HEK293T (cell line): ENCODE measurements around the gene LAMA3.

Experiments
- BHLHE40 ChIP-seq: fragments of 450-650 bp; IDR thresholded peaks from 2 replicates; pipeline ENCODE4 v1.6.1; 2016; ENCODE audit warnings: mild to moderate bottlenecking, moderate library complexity, borderline replicate concordance
- CTBP1 ChIP-seq: fragments of 450-650 bp; IDR thresholded peaks from 2 replicates; pipeline ENCODE4 v1.6.1; 2016; ENCODE audit warnings: borderline replicate concordance
- ELF4 ChIP-seq: fragments of 450-650 bp; IDR thresholded peaks from 2 replicates; pipeline ENCODE4 v1.6.1; 2017; ENCODE audit warnings: antibody characterized with exemption
- FOXA1 ChIP-seq: fragments of 450-650 bp; IDR thresholded peaks from 2 replicates; pipeline ENCODE4 v1.6.1; 2016; ENCODE audit warnings: mild to moderate bottlenecking
- FOXK2 ChIP-seq: fragments of 450-650 bp; IDR thresholded peaks from 2 replicates; pipeline ENCODE4 v1.6.1; 2016; ENCODE audit warnings: mild to moderate bottlenecking
- FOXM1 ChIP-seq: fragments of 450-650 bp; IDR thresholded peaks from 2 replicates; pipeline ENCODE4 v1.6.1; 2017; ENCODE audit warnings: mild to moderate bottlenecking, borderline replicate concordance
- HDGF ChIP-seq: fragments of 450-650 bp; IDR thresholded peaks from 2 replicates; pipeline ENCODE4 v1.6.1; 2017; ENCODE audit warnings: antibody characterized with exemption, borderline replicate concordance
- LEF1 ChIP-seq: fragments of 450-650 bp; IDR thresholded peaks from 2 replicates; pipeline ENCODE4 v1.6.1; 2017; ENCODE audit warnings: mild to moderate bottlenecking, borderline replicate concordance
- NFRKB ChIP-seq: fragments of 450-650 bp; IDR thresholded peaks from 2 replicates; pipeline ENCODE4 v1.6.1; 2016; ENCODE audit warnings: mild to moderate bottlenecking, moderate library complexity
- SP1 ChIP-seq: fragments of 450-650 bp; IDR thresholded peaks from 2 replicates; pipeline ENCODE4 v1.6.1; 2017
- SUZ12 ChIP-seq: fragments of 450-650 bp; IDR thresholded peaks from 2 replicates; pipeline ENCODE4 v1.6.1; 2016; ENCODE audit warnings: mild to moderate bottlenecking
- ZNF384 ChIP-seq: fragments of 450-650 bp; IDR thresholded peaks from 2 replicates; pipeline ENCODE4 v1.6.1; 2016
- TF ChIP-seq, protein P1 (sequence below): fragments of 450-650 bp; IDR thresholded peaks from 2 replicates; pipeline ENCODE4 v1.6.1; 2016

DNA sequence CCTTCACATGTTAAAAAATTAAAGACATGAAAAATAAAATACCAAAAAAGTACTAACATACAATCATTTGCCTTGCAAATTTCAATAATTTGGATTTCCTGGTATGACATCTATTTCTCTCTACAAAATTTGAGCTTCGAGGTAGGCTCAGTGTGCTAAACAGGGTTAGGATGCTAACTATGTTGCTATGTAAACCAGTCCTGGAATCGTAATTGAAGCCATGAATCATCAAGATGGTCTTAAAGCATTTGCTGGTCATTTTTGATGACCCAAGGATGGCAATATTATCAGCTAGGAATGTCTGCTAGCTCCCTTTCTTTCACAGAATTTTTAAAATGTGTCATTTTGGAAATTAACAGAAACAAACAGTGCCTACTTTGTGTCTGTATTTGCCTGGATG lies 217.4 kb downstream of the LAMA3 start:
- TF ChIP-seq ELF4 (no peak), CTBP1 (no peak), FOXA1 (no peak), BHLHE40 (no peak), FOXK2 (no peak), SP1 (no peak), FOXM1 (no peak), NFRKB (no peak), HDGF (no peak), SUZ12 (no peak), LEF1 (no peak), ZNF384 (no peak)
- TF ChIP-seq, protein P1, sequence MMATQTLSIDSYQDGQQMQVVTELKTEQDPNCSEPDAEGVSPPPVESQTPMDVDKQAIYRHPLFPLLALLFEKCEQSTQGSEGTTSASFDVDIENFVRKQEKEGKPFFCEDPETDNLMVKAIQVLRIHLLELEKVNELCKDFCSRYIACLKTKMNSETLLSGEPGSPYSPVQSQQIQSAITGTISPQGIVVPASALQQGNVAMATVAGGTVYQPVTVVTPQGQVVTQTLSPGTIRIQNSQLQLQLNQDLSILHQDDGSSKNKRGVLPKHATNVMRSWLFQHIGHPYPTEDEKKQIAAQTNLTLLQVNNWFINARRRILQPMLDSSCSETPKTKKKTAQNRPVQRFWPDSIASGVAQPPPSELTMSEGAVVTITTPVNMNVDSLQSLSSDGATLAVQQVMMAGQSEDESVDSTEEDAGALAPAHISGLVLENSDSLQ = no peak
